DOHH2 (cell line): ENCODE results near the gene SIPA1L3.

ENCODE experiments used
- H3F3A ChIP-seq: fragments of 200-600 bp; sonication (generic), shearing (Covaris generic); 2 replicates; pipeline ENCODE4 v1.6.0; 2016; ENCODE audit warnings: antibody characterized with exemption, mild to moderate bottlenecking; ENCODE audit not compliant: control insufficient read depth, insufficient read depth
- H3K27ac ChIP-seq: fragments of 200-600 bp; sonication (generic); 2 replicates; pipeline ENCODE4 v1.5.1; 2014; ENCODE audit warnings: low read depth, mild to moderate bottlenecking, low read length, moderate library complexity
- H3K27me3 ChIP-seq: fragments of 200-600 bp; sonication (generic); 2 replicates; pipeline ENCODE4 v1.6.1; 2014; ENCODE audit warnings: mild to moderate bottlenecking, low read length, mixed read lengths; ENCODE audit not compliant: control insufficient read depth
- H3K36me3 ChIP-seq: fragments of 200-600 bp; sonication (generic); 2 replicates; pipeline ENCODE4 v1.6.1; 2014; ENCODE audit warnings: mild to moderate bottlenecking, low read length, moderate library complexity, mixed read lengths; ENCODE audit not compliant: control insufficient read depth
- H3K4me1 ChIP-seq: fragments of 200-600 bp; sonication (generic); 2 replicates; pipeline ENCODE4 v1.6.1; 2014; ENCODE audit warnings: mild to moderate bottlenecking, low read length, mixed read lengths; ENCODE audit not compliant: control insufficient read depth
- H3K4me2 ChIP-seq: fragments of 200-600 bp; sonication (generic); 2 replicates; pipeline ENCODE4 v1.6.0; 2014; ENCODE audit warnings: mild to moderate bottlenecking, low read length, moderate library complexity
- H3K4me3 ChIP-seq: fragments of 200-600 bp; sonication (generic); 2 replicates; pipeline ENCODE4 v1.5.1; 2014; ENCODE audit warnings: mild to moderate bottlenecking, low read length, mixed read lengths
- H3K79me2 ChIP-seq: fragments of 200-600 bp; sonication (generic); 2 replicates; pipeline ENCODE4 v1.6.1; 2014; ENCODE audit warnings: mild to moderate bottlenecking, low read length, mixed read lengths; ENCODE audit not compliant: control insufficient read depth
- H3K9me2 ChIP-seq: fragments of 200-600 bp; sonication (generic); replicated peaks from 2 replicates; pipeline ENCODE4 v1.6.1; 2014; ENCODE audit warnings: mild to moderate bottlenecking, low read length, mixed read lengths; ENCODE audit not compliant: control insufficient read depth
- H3K9me3 ChIP-seq: fragments of 200-600 bp; sonication (generic); 2 replicates; pipeline ENCODE4 v1.6.1; 2014; ENCODE audit warnings: antibody characterized with exemption, low read length, mixed read lengths; ENCODE audit not compliant: control insufficient read depth, insufficient read depth
- H4K20me1 ChIP-seq: fragments of 200-600 bp; sonication (generic); 2 replicates; pipeline ENCODE4 v1.6.0; 2014; ENCODE audit warnings: low read depth, mild to moderate bottlenecking, antibody characterized with exemption, low read length, moderate library complexity; ENCODE audit not compliant: control insufficient read depth, insufficient read depth
- CTCF ChIP-seq: fragments of 200-600 bp; sonication (generic); IDR thresholded peaks from one replicate; pipeline ENCODE4 v1.5.1; 2014; ENCODE audit warnings: antibody characterized with exemption, mild to moderate bottlenecking, low read depth, low read length; ENCODE audit not compliant: poor library complexity, severe bottlenecking
- EZH2phosphoT487 ChIP-seq: fragments of 200-600 bp; sonication (generic); IDR thresholded peaks from 2 replicates; pipeline ENCODE4 v1.6.1; 2017; ENCODE audit warnings: borderline replicate concordance, mild to moderate bottlenecking, antibody characterized with exemption, low read length, moderate library complexity, mixed read lengths

SIPA1L3 gene

GRCh38 chr19:38139122-38139521 is 232.1 kb downstream of the SIPA1L3 start:
- no peak overlapping the region for H3K4me2 ChIP-seq
- H3K9me2 ChIP-seq, result no peaks in the 10 kb centered on the region
- no peaks in the 10 kb centered on the region for H3K9me3 ChIP-seq
- no peaks in the 10 kb centered on the region; the same call in 1 of the 2 replicates for H3F3A ChIP-seq
- H3K4me1 ChIP-seq, result no peaks in the 10 kb centered on the region
- H4K20me1 ChIP-seq, result no peaks in the 10 kb centered on the region
- H3K27ac ChIP-seq, result no peak overlapping the region
- no peak overlapping the region for H3K4me3 ChIP-seq
- no peak for TF ChIP-seq EZH2phosphoT487
- TF ChIP-seq CTCF, result no peak
- H3K79me2 ChIP-seq, result no peaks in the 10 kb centered on the region
- H3K36me3 ChIP-seq, result peaks cover 15% of the 10 kb centered on the region
- H3K27me3 ChIP-seq, result no peaks in the 10 kb centered on the region

- H3K27me3 ChIP-seq, result no peaks in the 10 kb centered on the region
- H3K79me2 ChIP-seq, result no peaks in the 10 kb centered on the region
- no peaks in the 10 kb centered on the region for H3K9me2 ChIP-seq
- H3K27ac ChIP-seq, result no peak overlapping the region
- H3K4me3 ChIP-seq, result no peak overlapping the region
- peaks cover 28% of the 10 kb centered on the region for H3K36me3 ChIP-seq
- H4K20me1 ChIP-seq, result no peaks in the 10 kb centered on the region
- no peak overlapping the region for H3K4me2 ChIP-seq
- H3K9me3 ChIP-seq, result no peaks in the 10 kb centered on the region
- TF ChIP-seq EZH2phosphoT487 (no peak), CTCF (no peak)
- H3F3A ChIP-seq, result no peaks in the 10 kb centered on the region; the same call in 1 of the 2 replicates
- H3K4me1 ChIP-seq, result no peaks in the 10 kb centered on the region
Observed at GRCh38 chr19:38141108-38141507, 234.1 kb downstream of the SIPA1L3 start.

GRCh38 chr19:38142176-38143035 is 235.4 kb downstream of the SIPA1L3 start:
- no peaks in the 10 kb centered on the region for H3K9me2 ChIP-seq

More at GRCh38 chr19:38142176-38143035, 235.4 kb downstream of the SIPA1L3 start:
- Histone ChIP-seq H3K4me1 (no peaks in the 10 kb centered on the region), H3K27me3 (no peaks in the 10 kb centered on the region), H3K79me2 (no peaks in the 10 kb centered on the region), H3K4me2 (no peak overlapping the region), H3F3A (no peaks in the 10 kb centered on the region; the same call in 1 of the 2 replicates), H3K36me3 (peaks cover 28% of the 10 kb centered on the region), H4K20me1 (no peaks in the 10 kb centered on the region), H3K9me3 (no peaks in the 10 kb centered on the region), H3K27ac (no peak overlapping the region), H3K4me3 (no peak overlapping the region)
- TF ChIP-seq EZH2phosphoT487, result no peak
- peak; percentile 76 for TF ChIP-seq CTCF
